ENCODE results near the gene LMNA. TPM values are rescaled to one million over a fixed set of nuclear protein-coding genes. Genes with fewer than 3 reads are reported as not detected.

The LMNA gene
- total RNA-seq, 1 experiment from 2014 or later: 51.0 TPM

- H3T11ph ChIP-seq (ENCODE audit: low read length): no peak overlapping the region
- no peak overlapping the region for H3K4ac ChIP-seq (ENCODE audit: low read depth, low read length)
- Mint-ChIP-seq H3K27ac (peak overlapping the region in 2 of 3 experiments; percentile 45 to 86; a peak in 4 of 7 replicates), H3K4me3 (no peak overlapping the region; a peak in 2 of 5 replicates), H3K27me3 (ENCODE audit: low read depth) (no peaks in the 10 kb centered on the region), H3K4me1 (peaks cover 70 to 75% of the 10 kb centered on the region in 2 experiments), H3K36me3 (ENCODE audit: insufficient read depth in 1 of 3, low read depth in 3 of 3) (peaks cover 20 to 59% (median 56%) of the 10 kb centered on the region in 3 experiments; a peak in 6 of 7 replicates), H3K9me3 (no peaks in the 10 kb centered on the region; a peak in 1 of 5 replicates)
- H3K9me3 ChIP-seq (ENCODE audit: control insufficient read depth, low read depth, low read length): no peaks in the 10 kb centered on the region
- no peak overlapping the region for H2AK5ac ChIP-seq (ENCODE audit: insufficient read length, low read length)
- no peak overlapping the region for H3K18ac ChIP-seq (ENCODE audit: insufficient read length, low read depth, low read length)
- H3K14ac ChIP-seq (ENCODE audit: insufficient read depth, low read length): no peak overlapping the region
- H4K20me1 ChIP-seq (ENCODE audit: control insufficient read depth, insufficient read depth, insufficient read length): no peaks in the 10 kb centered on the region
- no peak overlapping the region for H2BK20ac ChIP-seq (ENCODE audit: low read depth, low read length, poor library complexity, severe bottlenecking)
- no peaks in the 10 kb centered on the region for H3K79me1 ChIP-seq (ENCODE audit: insufficient read depth, low read depth, low read length, poor library complexity, severe bottlenecking)
- H2AFZ ChIP-seq (ENCODE audit: low read length): no peak overlapping the region
- peaks cover 23% of the 10 kb centered on the region; the same call in 1 of the 2 replicates for H3K79me2 ChIP-seq (ENCODE audit: insufficient read depth, low read length)
- peaks cover 13% of the 10 kb centered on the region for H3K23me2 ChIP-seq (ENCODE audit: insufficient read length, low read depth, low read length, poor library complexity, severe bottlenecking)
- H3K9ac ChIP-seq (ENCODE audit: extremely low read depth, insufficient read length, low read length): no peak overlapping the region
- no peak overlapping the region for H3K27ac ChIP-seq (ENCODE audit: insufficient read length, low read depth, low read length)
- H2BK15ac ChIP-seq (ENCODE audit: low read depth, low read length): no peak overlapping the region
- no peak overlapping the region for H3K4me2 ChIP-seq (ENCODE audit: insufficient read depth, insufficient read length, low read length)
- H4K91ac ChIP-seq (ENCODE audit: insufficient read length, low read depth, low read length): no peak overlapping the region
- DNase-seq: peak; percentile 57
- no peaks in the 10 kb centered on the region for H3K27me3 ChIP-seq (ENCODE audit: insufficient read depth, low read length)
- no peak overlapping the region for H2BK12ac ChIP-seq (ENCODE audit: insufficient read length, low read depth, low read length)
- no peak overlapping the region for H2BK120ac ChIP-seq (ENCODE audit: low read depth, low read length, poor library complexity, severe bottlenecking)
- peaks cover 30% of the 10 kb centered on the region for H3K4me1 ChIP-seq (ENCODE audit: insufficient read depth, low read length)
- WGBS (ENCODE audit: extremely low coverage, insufficient read length, low lambda C conversion rate): no CpG with 5 or more reads among the region's 19 CpGs
- no peak overlapping the region for H4K8ac ChIP-seq (replicated peaks; ENCODE audit: insufficient read length, low read depth, low read length)
- no peak overlapping the region for H3K23ac ChIP-seq (ENCODE audit: insufficient read length, low read depth, low read length)
- no peak overlapping the region for H3K56ac ChIP-seq (ENCODE audit: insufficient read length, low read depth, low read length)
- no peak overlapping the region for H2BK5ac ChIP-seq (ENCODE audit: insufficient read length, low read length)
- TF ChIP-seq, protein P1, sequence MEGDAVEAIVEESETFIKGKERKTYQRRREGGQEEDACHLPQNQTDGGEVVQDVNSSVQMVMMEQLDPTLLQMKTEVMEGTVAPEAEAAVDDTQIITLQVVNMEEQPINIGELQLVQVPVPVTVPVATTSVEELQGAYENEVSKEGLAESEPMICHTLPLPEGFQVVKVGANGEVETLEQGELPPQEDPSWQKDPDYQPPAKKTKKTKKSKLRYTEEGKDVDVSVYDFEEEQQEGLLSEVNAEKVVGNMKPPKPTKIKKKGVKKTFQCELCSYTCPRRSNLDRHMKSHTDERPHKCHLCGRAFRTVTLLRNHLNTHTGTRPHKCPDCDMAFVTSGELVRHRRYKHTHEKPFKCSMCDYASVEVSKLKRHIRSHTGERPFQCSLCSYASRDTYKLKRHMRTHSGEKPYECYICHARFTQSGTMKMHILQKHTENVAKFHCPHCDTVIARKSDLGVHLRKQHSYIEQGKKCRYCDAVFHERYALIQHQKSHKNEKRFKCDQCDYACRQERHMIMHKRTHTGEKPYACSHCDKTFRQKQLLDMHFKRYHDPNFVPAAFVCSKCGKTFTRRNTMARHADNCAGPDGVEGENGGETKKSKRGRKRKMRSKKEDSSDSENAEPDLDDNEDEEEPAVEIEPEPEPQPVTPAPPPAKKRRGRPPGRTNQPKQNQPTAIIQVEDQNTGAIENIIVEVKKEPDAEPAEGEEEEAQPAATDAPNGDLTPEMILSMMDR (conservative IDR thresholded peaks at IDR 0.05): no peak
- no peak overlapping the region for H4K5ac ChIP-seq (ENCODE audit: insufficient read length, low read depth, low read length)
Observed at GRCh38 chr1:156077430-156077760, 37.1 kb upstream of the LMNA start.

Data from H9 (cell line).